HG02588 (cell line): ENCODE measurements around the gene SLC9A8.
A peak's percentile ranks its signal among the peaks of the same experiment; 100 is the strongest.

ENCODE experiments used
- ATAC-seq: cut with Tn5 transposase; IDR thresholded peaks from one replicate; pipeline ENCODE4 v1.9.1; 2021; ENCODE audit warnings: mild to moderate bottlenecking, moderate library complexity; ENCODE audit not compliant: unreplicated experiment

The SLC9A8 gene

GRCh38 chr20:49786668-49787370 is 25.8 kb upstream of the SLC9A8 start:
- ATAC-seq, result no peak

- ATAC-seq, result no peak
These were observed 25.0 kb upstream of the SLC9A8 start for GRCh38 chr20:49787371-49788357.

DNA sequence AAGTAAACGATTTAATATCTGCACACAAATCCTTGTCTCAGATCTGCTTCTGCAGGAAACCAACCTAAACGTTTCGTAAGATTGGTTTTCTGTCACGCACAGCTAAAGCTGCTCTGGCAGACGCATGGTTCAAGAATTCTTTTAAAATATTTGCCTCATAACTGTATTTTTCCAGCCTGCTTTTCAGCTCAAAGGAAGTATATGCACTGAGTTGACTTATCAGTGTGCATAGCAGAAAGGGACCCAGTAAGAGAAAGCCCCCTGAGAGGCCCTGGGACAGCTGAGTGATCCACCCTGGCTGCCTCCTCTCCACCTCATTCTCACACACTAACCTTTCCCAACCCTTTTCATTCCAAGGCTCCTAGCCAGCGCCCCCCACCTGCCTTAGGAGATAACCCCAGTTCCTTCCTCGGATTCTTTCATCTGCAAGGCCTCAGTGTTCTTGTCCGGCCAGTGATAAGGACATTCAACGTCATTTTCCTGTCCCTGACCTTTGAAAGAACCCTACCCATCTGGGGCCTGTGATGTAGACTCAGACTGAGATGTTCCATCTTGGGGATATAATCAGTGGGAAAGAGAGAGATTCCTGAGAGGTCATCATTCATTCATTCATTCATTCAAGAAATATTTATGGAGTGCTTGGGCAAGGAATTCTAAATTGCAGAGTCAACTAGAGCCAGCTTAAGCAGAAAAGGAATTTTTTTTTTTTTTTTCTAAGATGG is 22.4 kb upstream of the SLC9A8 start:
- ATAC-seq, result no peak

DNA sequence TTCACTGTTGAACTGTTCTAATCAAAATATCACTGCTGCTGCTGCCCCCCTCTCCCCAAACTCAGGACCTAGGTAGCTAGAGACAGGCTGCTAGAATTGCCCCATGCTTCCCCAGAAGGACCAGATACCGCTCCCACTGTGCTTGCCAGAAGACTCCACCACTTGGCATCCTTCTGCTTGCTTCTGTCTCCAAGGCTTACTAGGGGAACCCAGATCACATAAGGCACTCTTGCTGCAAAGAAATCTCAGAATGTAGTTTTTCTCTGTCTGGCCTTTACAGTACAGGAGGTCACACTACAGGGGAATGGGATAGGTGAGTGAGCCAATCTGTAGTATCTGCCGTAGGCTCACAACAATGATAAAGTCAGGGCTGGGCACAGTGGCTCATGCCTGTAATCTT is 21.5 kb upstream of the SLC9A8 start:
- ATAC-seq, result no peak

DNA sequence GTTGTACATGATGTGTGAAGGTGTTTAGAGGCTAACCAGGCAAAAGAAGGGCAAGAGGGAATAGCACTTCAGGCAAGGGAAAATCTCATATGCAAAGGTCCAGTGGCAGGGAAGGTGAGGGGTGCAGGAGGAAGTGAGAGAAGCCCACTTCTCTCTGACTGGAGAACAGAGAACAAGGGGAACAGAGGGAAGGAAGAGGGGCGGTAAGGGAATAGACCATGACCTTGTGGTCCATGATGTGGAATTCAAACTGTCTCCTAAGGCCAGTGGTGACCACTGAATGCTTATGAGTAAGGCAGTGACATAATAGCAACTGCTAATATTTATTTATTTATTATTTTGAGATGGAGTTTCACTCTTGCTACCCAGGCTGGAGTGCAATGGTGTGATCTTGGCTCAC is 20.6 kb upstream of the SLC9A8 start:
- no peak for ATAC-seq

DNA sequence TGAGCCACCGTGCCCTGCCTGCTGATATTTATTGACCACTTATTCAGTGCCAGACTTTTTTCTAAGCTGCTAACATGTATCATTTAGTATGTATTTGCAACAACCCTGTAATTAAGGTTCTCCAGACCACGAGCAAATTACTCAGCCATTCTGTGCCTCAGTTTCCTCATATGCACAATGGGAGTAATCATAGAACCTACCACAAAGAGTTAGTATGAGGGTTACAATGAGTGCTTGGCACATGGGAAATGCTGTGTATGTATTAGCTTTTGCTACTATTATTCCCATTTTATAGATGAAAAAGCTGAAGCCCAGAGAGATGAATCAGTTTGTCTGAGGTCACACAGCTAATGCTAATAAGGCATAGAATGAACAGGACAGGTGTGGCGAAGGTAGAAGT is 20.0 kb upstream of the SLC9A8 start:
- ATAC-seq, result no peak

DNA sequence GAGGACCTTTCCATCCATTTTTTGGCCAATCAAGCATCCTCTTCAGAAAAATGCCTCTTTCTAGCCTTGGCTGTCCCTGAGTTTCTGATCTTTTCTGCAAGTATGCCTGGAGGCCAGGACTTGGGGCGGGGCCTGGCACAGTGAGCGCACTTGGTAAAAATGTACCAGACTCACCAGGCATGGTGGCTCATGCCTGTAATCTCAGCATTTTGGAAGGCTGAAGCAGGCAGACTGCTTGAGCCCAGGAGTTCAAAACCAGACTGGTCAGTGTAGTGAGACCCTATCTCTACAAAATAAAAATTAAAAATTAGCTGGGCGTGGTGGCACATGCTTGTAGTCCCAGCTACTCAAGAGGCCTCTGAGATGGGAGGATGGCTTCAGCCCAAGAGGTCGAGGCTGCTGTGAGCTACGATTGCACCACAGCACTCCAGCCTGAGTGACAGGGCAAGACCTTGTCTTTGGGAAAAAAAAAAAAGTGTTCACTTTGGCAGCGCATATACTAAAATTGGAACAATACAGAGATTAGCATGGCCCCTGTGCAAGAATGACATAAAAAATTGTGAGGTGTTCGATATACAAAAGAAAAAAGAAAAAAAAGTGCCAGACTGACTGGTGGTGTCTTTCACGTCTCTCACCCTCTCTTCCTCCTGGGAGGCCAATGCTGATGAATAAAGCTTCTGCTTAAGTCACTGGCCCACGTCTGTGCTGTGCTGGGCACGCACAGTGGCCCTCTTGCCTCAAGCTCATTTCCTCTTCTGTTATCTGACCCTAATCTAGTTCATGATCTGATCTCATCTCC is 18.1 kb upstream of the SLC9A8 start:
- no peak for ATAC-seq

DNA sequence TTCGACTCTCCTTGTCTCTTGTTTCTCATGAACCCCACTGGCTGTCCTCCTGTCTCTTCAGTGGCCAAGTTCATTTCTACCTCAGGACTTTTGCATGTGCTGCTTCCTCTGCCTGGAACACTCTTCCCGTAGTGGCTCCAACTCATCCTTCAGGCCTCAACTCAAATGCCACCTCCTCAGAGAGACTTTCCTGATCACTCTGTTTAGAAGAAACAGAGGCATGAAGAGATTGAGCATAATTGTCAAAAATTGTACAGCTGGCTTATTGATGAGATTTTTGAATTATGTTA is 17.5 kb upstream of the SLC9A8 start:
- ATAC-seq, result no peak

- no peak for ATAC-seq
These were observed 15.9 kb upstream of the SLC9A8 start for GRCh38 chr20:49796600-49797343.

- no peak for ATAC-seq
These were observed 15.3 kb upstream of the SLC9A8 start for GRCh38 chr20:49797344-49797615.

DNA sequence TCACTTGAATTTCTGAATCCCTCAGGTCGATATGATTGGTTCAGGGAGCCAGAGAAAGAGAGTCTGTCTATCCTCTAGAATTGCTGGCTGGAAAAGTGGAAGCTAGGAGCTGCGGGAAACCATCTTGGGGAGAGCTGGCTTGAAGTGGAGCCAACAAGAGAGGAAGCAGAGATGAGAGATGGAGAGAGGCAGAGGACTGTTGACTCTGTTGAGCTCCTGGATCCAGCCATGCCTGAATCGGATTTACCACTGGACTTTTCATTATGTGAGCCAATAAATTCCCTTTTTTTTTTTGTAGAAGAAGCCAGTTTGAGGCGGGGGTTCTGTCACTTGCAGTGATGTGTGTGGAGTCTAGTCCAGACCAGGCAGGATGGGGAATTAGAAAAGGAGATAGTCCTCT is 13.9 kb upstream of the SLC9A8 start:
- ATAC-seq, result no peak

- no peak for ATAC-seq
These were observed 12.9 kb upstream of the SLC9A8 start for GRCh38 chr20:49799698-49800097.

GRCh38 chr20:49803418-49803817 is 9.2 kb upstream of the SLC9A8 start:
- no peak for ATAC-seq

DNA sequence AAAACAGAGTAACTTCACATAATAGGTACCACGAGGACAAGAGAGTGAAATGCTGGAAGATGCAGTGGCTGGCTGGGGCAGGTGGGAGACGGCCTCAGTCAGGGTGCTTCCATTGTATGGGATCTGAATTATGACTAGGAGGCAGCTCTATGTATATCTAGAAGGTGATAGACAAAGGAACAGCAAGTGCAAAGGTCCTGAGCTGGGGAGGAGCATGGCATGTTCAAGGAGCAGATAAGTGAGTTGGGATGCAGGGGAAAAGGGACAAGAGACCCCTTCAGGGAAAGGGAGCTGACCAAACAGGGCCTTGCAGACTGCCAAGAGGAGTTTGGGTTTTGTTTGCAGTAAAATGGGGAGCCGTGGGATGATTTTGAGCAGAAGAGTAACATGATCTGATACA is 8.3 kb upstream of the SLC9A8 start:
- no peak for ATAC-seq

DNA sequence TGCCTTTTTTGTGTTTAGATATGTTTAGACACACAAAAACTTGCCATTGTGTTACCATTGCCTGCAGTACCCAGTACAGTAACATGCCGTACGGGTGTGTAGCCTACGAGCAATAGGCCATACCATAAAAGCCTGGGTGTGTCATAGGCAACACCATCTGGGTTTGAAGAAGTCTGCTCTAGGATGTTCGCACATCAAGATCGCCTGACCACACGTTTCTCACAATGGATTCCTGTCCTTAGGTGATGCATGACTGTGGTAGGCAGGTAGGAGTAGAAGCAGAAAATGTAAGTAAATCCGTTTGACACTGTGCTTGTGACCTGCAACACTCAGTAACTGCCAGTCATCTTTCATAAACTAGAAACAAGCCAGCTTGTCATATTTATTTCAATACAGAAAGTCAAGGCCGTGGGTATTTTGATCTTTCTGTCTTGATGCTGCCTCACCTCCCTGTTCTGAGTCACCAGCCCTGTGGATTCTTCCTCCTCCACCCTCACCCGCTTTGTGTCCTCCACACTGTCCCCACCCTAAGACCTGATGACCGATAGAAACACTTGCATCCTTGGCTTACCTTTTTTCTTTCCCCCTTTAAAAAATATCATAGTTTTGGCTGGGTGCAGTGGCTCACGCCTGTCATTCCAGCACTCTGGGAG is 7.3 kb upstream of the SLC9A8 start:
- peak; percentile 45 for ATAC-seq

DNA sequence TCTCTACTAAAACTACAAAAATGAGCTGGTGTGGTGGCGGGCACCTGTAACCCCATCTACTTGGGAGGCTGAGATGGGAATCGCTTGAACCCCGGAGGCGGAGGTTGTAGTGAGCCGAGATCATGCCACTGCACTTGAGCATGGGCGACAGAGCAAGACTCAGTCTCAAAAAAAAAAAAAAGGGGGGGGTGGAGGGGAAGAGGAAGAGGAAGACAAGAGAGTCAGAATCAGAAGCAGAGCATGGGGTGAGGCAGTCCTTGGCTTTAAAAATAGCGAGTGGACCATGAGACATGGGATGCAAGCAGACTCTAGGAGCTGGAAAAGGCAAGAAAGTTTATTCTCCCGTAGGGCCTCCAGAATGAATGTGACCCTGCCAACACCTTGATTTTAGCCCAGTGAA is 3.9 kb upstream of the SLC9A8 start:
- no peak for ATAC-seq

DNA sequence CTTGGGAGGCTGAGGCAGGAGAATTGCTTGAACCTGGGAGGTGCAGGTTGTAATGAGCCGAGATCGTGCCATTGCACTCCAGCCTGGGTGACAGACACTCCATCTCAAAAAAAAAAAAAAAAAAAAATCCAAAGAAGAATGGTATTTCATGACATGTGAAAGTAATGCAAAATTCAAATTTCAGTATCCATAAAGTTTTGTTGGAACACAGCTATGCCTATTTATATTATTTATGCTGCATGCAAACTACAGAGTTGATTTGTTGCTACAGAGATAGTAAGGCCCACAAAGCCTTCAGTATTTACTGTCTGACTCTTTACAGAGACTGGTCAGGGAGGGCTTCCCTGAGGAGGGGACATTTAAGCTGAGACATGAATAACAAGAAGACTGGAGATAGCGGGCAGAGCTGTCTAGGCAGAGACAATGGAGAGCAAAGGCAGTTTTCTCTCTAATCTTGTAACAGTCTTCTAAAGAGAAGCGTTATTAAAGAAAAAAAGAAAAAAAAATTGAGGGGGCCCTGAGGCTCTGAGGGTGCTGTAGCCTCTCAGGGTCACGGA is 2.7 kb upstream of the SLC9A8 start:
- ATAC-seq, result no peak

DNA sequence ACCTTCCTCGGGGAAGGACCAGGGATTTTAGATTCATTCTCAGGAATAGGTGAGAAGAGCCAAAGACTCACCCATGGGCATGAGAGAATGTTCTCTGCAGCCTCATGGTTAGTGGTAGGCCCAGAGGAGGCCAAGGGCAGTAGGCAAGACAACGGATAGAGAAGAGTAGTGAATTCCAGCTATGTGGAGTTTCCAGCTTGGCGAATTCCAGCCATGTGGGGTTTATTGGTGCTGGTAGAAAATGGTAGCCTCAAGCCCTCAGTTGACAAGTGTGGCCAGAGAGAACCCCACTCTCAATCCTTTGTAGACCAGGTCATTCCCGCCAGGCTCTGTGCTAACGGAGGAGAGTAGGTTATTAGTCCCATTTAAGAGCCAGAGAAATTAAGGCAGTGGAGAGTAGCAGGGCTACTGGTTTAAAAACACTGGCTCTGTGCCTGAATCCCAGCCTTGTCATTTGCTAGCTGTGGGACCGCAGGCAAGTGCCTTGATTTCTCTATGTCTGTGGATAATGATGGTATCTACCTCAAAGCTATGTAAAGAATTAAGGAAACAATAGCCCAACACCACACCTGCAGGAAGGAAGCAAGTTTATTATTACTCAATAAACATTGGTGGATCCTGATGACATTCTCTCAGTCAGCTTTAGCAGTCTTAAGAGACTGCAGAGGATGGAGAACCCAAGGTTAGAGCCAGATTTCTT is 2.0 kb upstream of the SLC9A8 start:
- no peak for ATAC-seq
